Lower lobe of right lung (tissue), 2 donors: Measurements from ENCODE around the gene FOXF2. TPM values are rescaled to one million over a fixed set of nuclear protein-coding genes. Genes with fewer than 3 reads are reported as not detected.

Experiments
- ATAC-seq, 2 donors: fragments of 200-7000 bp; cut with Tn5 transposase; one replicate each; pipeline ENCODE4 v1.9.1; 2020 to 2022; ENCODE audit warnings: mild to moderate bottlenecking in 2 of 2, moderate library complexity in 2 of 2
- DNase-seq: peaks from one replicate; pipeline ENCODE4 v3.0.0-alpha.2; 2020
- H3K27ac ChIP-seq: fragments of 200-600 bp; one replicate; pipeline ENCODE4 v1.8.0; 2022
- H3K27me3 ChIP-seq: fragments of 200-600 bp; one replicate; pipeline ENCODE4 v1.8.0; 2022; ENCODE audit warnings: low read depth
- H3K36me3 ChIP-seq: fragments of 200-600 bp; one replicate; pipeline ENCODE4 v1.8.0; 2022; ENCODE audit warnings: mild to moderate bottlenecking
- H3K4me1 ChIP-seq: fragments of 200-600 bp; one replicate; pipeline ENCODE4 v1.8.0; 2022
- H3K4me3 ChIP-seq: fragments of 200-600 bp; one replicate; pipeline ENCODE4 v1.8.0; 2022; ENCODE audit warnings: mild to moderate bottlenecking
- H3K9me3 ChIP-seq: fragments of 200-600 bp; one replicate; pipeline ENCODE4 v1.8.0; 2022
- intact Hi-C: fragments of 100-400 bp; cut with DNase I; formaldehyde crosslinking; loops from one replicate; pipeline ENCODE4 v1.11.0; 2022
- total RNA-seq: library from RNA; stranded (reverse); fragmentation: NEBNext Ultra II Directional; extraction: Animal tissue kit (Norgen Biotek cat#: 25700); gene quantifications from one replicate; pipeline ENCODE4 v1.2.1, GENCODE V29; 2021
- TF ChIP-seq, protein P1 (sequence below): fragments of 200-600 bp; IDR thresholded peaks from one replicate; pipeline ENCODE4 v1.8.0; 2022; ENCODE audit warnings: antibody characterized with exemption, mild to moderate bottlenecking
- donor health status: DM: no; HTN: yes; CAD: no; lungs with severe emphysema.

FOXF2 gene
- total RNA-seq, 1 donor from 2014 or later = 13.2 TPM

DNA sequence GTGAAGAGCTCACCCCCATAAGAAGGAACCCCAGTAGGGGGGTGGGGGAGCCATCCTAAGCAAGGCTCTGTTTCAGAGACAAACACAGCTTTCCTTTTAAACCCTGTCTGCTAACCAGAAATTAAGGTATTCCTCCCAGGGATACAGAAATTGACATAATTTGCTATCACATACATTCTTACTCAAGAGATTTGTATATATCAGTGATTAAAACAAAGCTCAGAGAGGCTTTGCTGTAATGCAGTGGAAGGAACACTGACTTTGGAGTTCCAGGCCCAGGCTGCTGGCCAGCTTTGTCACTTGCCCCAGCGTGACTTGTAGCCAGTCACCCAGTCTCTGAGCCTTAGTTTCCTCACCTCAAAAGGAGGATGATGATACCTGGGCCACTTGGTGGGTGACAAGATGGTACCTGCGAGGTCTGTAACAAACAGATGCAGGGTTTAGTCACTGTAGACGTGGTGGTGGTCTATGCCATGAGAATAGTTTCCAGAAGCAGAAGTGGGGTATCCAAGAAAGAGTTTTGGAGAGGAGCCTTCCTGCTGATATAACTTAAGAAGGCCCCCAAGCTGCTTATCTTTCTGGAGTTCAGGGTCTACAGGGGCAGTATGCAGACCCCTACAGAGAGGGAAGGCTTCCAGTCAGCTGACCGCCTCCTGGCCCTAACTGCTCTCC is 3.2 kb upstream of the FOXF2 start:
- no peak for DNase-seq
- H3K4me1 ChIP-seq = peaks cover 46% of the 10 kb centered on the region
- no peaks in the 10 kb centered on the region for H3K9me3 ChIP-seq
- peak overlapping the region; percentile 31 for H3K27ac ChIP-seq
- intact Hi-C loops = no loop called here
- TF ChIP-seq, protein P1, sequence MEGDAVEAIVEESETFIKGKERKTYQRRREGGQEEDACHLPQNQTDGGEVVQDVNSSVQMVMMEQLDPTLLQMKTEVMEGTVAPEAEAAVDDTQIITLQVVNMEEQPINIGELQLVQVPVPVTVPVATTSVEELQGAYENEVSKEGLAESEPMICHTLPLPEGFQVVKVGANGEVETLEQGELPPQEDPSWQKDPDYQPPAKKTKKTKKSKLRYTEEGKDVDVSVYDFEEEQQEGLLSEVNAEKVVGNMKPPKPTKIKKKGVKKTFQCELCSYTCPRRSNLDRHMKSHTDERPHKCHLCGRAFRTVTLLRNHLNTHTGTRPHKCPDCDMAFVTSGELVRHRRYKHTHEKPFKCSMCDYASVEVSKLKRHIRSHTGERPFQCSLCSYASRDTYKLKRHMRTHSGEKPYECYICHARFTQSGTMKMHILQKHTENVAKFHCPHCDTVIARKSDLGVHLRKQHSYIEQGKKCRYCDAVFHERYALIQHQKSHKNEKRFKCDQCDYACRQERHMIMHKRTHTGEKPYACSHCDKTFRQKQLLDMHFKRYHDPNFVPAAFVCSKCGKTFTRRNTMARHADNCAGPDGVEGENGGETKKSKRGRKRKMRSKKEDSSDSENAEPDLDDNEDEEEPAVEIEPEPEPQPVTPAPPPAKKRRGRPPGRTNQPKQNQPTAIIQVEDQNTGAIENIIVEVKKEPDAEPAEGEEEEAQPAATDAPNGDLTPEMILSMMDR = no peak
- H3K36me3 ChIP-seq = no peaks in the 10 kb centered on the region
- no peak overlapping the region for H3K4me3 ChIP-seq
- H3K27me3 ChIP-seq = peaks cover 92% of the 10 kb centered on the region
- ATAC-seq = no peak

DNA sequence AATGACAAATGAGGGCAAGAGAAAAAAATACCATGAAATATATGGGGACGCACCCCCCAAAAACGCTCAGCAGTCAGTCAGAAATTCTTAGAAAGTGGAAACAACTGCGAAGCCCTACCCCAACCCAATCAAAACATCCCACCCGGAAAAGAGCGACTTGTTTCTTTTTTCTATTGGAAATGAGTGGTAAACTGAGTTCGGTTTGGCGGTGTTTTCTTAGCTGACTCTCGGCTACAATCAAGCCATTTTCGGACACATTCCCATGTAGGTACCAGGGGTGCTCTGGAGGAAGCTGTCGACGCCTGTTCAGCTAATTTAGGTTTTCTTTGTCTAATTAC is 1.9 kb upstream of the FOXF2 start:
- no peaks in the 10 kb centered on the region for H3K9me3 ChIP-seq
- DNase-seq (no peak), ATAC-seq (no peak)
- peak overlapping the region; percentile 63 for H3K27ac ChIP-seq
- H3K27me3 ChIP-seq = peaks cover 90% of the 10 kb centered on the region
- TF ChIP-seq, protein P1 = no peak
- H3K4me1 ChIP-seq = peaks cover 34% of the 10 kb centered on the region
- H3K36me3 ChIP-seq = no peaks in the 10 kb centered on the region
- intact Hi-C loops = no loop called here
- peak overlapping the region; percentile 38 for H3K4me3 ChIP-seq

DNA sequence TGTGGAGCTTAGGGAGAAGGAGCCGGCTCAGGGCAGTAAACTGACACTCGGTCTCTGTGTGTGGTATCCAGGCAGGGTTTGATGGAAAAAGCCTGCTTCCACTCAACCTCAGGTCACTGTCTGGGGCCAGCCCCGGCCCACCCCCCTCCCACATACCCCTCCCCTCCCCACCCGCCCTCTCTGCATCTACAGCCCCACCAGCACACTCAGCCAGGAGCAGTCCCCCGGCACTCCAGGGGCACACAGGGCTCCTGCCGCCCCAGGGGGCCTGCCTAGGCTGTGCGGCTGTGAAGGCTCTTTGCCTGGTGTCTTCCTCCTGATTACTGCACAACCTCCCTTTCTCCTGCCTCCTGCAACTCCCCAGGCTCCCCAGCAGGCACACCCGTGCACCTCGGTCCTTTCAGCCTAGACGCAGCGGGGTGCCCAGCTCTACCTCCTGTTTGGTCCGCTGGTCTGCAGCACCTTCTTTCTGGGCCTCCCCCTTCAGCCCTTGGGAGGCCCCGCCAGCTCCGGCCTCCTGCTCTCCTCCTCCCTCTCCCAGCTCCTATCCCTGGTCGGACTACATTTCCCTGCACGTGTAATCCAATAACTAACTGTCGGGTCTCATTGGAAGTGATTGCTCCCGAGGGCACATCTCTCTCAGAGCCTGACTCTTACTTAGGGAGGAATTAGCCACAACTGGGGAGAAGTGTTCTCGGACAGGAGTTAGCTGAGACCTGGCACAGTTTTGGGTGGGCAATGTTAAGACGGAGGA is 1.3 kb upstream of the FOXF2 start:
- no peak for DNase-seq
- Histone ChIP-seq H3K4me1 (peaks cover 30% of the 10 kb centered on the region), H3K4me3 (peak overlapping the region; percentile 38), H3K27ac (peak overlapping the region; percentile 63), H3K36me3 (no peaks in the 10 kb centered on the region), H3K27me3 (peaks cover 90% of the 10 kb centered on the region), H3K9me3 (no peaks in the 10 kb centered on the region)
- intact Hi-C loops = no loop called here
- no peak for ATAC-seq
- TF ChIP-seq, protein P1 = no peak

DNA sequence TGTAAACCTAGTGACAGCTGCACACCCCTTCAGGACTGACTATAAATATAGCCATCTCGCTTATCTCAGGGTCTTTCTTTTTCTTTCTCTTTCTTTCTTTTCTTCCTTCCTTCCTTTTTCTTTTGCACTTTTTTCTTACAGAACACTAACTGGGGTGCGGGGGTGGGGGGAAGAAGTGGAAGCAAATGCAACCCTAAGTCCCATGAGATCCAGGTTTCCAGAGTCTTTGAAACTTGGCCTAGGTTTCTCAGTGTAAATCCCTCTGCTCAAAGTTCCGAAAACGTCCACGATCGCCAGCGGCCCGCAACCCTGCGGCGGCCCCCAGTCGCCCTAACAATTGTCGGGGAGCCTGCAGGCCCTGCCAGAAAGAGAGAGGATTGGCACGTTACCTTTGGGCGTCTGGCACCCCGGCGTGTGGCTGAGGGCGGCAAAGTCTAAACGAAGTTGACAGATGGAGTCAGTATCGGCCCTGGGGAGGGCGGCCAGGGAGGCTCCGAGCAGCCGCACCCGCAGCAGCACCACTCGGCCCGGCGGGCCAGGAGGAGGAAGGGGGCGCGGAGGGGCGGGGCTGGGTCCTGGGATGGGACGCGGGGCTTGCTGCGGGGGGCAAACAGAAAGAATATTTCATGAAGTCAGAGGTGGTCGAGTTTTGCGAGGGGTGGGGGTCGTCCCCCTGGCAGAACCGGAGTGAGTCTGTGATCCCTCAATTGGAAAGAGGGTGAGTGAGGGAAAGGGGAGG is 577 bp upstream of the FOXF2 start:
- DNase-seq = no peak
- Histone ChIP-seq H3K36me3 (no peaks in the 10 kb centered on the region), H3K9me3 (no peaks in the 10 kb centered on the region), H3K4me1 (peaks cover 29% of the 10 kb centered on the region), H3K27ac (peak overlapping the region; percentile 63), H3K27me3 (peaks cover 90% of the 10 kb centered on the region), H3K4me3 (peak overlapping the region; percentile 38)
- TF ChIP-seq, protein P1 = no peak
- intact Hi-C loops = no loop called here
- no peak for ATAC-seq

DNA sequence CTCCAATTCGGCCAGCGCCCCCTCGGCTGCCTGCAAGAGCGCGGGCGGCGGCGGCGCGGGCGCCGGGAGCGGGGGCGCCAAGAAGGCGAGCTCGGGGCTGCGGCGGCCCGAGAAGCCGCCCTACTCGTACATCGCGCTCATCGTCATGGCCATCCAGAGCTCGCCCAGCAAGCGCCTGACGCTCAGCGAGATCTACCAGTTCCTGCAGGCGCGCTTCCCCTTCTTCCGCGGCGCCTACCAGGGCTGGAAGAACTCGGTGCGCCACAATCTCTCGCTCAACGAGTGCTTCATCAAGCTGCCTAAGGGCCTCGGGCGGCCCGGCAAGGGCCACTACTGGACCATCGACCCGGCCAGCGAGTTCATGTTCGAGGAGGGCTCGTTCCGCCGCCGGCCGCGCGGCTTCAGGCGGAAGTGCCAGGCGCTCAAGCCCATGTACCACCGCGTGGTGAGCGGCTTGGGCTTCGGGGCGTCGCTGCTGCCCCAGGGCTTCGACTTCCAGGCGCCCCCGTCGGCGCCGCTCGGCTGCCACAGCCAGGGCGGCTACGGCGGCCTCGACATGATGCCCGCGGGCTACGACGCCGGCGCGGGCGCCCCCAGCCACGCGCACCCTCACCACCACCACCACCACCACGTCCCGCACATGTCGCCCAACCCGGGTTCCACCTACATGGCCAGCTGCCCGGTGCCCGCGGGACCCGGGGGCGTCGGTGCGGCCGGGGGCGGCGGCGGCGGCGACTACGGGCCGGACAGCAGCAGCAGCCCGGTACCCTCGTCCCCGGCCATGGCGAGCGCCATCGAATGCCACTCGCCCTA is 963 bp downstream of the FOXF2 start:
- Histone ChIP-seq H3K4me1 (peaks cover 27% of the 10 kb centered on the region), H3K27ac (peak overlapping the region; percentile 65), H3K4me3 (peak overlapping the region; percentile 55), H3K27me3 (peaks cover 88% of the 10 kb centered on the region), H3K9me3 (no peaks in the 10 kb centered on the region), H3K36me3 (no peaks in the 10 kb centered on the region)
- DNase-seq (no peak), ATAC-seq (no peak)
- TF ChIP-seq, protein P1 = no peak
- intact Hi-C loops = no loop called here
